ENCODE measurements around the gene ARL8B. TPM values are rescaled to one million over a fixed set of nuclear protein-coding genes. Genes with fewer than 3 reads are reported as not detected.
"Not testable (repeated sequence)": the region's sequence is repeated elsewhere in the genome, so short reads cannot be mapped to it uniquely, and the experiment has no call there.

Gene ARL8B
- 62.2 and 72.1 TPM in 2 replicates for total RNA-seq

GRCh38 chr3:5122030-5122740, at the start of gene ARL8B:
Gene ARL8B, plus strand, starts transcription at chr3:5122292. Its CDS starts 174 bp downstream, at chr3:5122466.
- peak within 1 kb of the TSS; percentile 99 for H3K4me3 ChIP-seq (ENCODE audit: low read depth, low read length)
- peak; percentile 88 for DNase-seq (ENCODE audit: low read depth)

GRCh38 chr3:5073374-5074085, 48.6 kb upstream of the ARL8B start:
- no peak overlapping the region for H3K4me3 ChIP-seq (ENCODE audit: low read depth, low read length)
- TF ChIP-seq CTCF (IDR thresholded peaks at IDR 0.05; ENCODE audit: insufficient read depth, low read depth, low read length): no peak
- DNase-seq (ENCODE audit: low read depth): no peak

More at GRCh38 chr3:5122030-5122740, at the start of gene ARL8B:
- peak; percentile 96 for TF ChIP-seq CTCF (IDR thresholded peaks at IDR 0.05; ENCODE audit: insufficient read depth, low read depth, low read length)

- DNase-seq (ENCODE audit: low read depth): peak; percentile 69
- TF ChIP-seq CTCF (IDR thresholded peaks at IDR 0.05; ENCODE audit: insufficient read depth, low read depth, low read length): no peak
- no peak overlapping the region for H3K4me3 ChIP-seq (ENCODE audit: low read depth, low read length)
Observed at GRCh38 chr3:5078151-5078550, 43.9 kb upstream of the ARL8B start.

GRCh38 chr3:5079761-5080160, 42.3 kb upstream of the ARL8B start:
- DNase-seq (ENCODE audit: low read depth): no peak
- no peak overlapping the region for H3K4me3 ChIP-seq (ENCODE audit: low read depth, low read length)
- no peak for TF ChIP-seq CTCF (IDR thresholded peaks at IDR 0.05; ENCODE audit: insufficient read depth, low read depth, low read length)

- DNase-seq (ENCODE audit: low read depth): no peak
- TF ChIP-seq CTCF (IDR thresholded peaks at IDR 0.05; ENCODE audit: insufficient read depth, low read depth, low read length): no peak
- H3K4me3 ChIP-seq (ENCODE audit: low read depth, low read length): no peak overlapping the region
Observed at GRCh38 chr3:5080779-5081550, 41.1 kb upstream of the ARL8B start.

GRCh38 chr3:5081973-5082788, 39.9 kb upstream of the ARL8B start:
- not testable (repeated sequence) for H3K4me3 ChIP-seq (ENCODE audit: low read depth, low read length)

More at GRCh38 chr3:5081973-5082788, 39.9 kb upstream of the ARL8B start:
- DNase-seq (ENCODE audit: low read depth): not testable (repeated sequence)

Measured in fibroblast of villous mesenchyme (primary cell).